Activated T-helper 9 cell treated with anti-CD3 and anti-CD28 coated beads, Interleukin-2, amount 50 U/mL, for 16 hours (primary cell): ENCODE measurements around the gene QKI.
"Not testable (repeated sequence)": the region's sequence is repeated elsewhere in the genome, so short reads cannot be mapped to it uniquely, and the experiment has no call there.

Source experiments
- DNase-seq: peaks from one replicate; pipeline ENCODE4 v3.0.0-alpha.2; 2020; ENCODE audit warnings: low read depth

The QKI gene

DNA sequence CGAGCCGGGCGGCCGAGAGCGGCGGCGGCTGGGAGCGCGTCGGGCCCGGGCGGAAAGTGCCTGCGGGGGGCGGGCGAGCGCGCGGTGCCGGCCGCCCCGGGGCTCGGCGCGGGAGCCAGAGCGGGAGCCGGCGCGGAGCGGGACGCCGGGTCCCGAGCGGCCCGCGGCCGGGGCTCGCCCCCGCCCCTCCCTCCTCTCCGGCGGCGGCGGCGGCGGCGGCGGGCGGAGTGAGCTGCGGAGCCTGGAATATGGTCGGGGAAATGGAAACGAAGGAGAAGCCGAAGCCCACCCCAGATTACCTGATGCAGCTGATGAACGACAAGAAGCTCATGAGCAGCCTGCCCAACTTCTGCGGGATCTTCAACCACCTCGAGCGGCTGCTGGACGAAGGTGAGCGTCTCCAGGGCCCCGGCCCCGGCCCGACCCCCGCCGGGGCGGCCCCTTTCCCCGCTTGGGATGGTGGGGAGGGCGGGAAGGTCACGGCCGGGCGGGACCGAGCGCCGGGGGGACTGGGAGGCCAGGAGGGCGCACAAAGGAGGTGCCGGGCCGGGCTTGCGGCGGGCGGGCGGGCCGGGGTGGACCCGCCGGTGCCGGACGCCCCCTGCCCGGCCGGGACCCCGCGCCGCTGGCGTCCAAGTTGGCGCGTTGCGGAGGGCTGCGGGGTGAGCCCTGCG is 565 bp downstream of the QKI start:
- no peak for DNase-seq

DNA sequence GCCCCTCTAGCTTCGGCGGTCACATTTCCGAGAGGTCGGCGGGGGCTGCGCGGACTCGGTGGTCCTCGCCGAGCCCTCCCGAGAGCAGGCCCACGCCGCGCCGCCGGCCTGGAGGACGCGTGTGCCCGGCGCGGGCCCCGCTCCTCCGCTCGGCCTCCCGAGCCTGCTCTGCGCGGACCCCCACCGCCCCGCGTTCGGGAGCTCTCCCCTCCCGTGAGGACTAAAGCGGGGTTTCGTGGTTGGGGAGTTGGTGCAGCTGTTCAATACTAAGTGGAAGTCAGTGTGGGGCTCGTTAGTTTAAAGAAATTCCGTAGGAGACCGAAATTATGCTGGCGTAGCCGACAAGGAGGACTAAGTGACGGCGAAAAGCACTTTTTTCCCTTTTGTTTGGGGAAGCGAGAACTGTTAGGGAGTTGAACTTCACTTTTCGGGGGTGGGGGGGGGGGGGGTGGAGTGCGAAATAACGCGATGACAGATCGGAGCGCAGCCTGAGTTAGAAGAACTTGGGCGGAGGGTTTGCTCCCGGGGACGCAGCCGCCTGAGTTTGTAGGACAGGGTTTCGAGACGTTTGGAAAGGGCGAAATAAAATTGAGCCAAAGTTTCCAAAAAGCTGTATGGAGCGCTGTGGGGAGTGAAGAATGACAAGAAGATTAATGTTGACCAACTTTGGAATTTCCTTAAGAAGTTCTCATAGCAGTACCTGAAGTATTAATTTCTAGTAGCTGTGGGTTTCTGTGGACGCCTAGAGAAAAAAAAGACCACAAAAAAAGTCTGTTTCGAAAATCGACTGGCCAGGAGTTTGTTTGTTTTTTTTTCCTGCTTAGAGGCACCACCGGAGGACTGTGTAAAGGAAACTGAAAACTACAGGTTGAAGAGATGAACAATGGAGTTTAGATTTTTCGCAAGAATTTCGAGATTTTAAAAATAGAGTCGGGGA is 1.4 kb downstream of the QKI start:
- DNase-seq = peak; percentile 20

DNA sequence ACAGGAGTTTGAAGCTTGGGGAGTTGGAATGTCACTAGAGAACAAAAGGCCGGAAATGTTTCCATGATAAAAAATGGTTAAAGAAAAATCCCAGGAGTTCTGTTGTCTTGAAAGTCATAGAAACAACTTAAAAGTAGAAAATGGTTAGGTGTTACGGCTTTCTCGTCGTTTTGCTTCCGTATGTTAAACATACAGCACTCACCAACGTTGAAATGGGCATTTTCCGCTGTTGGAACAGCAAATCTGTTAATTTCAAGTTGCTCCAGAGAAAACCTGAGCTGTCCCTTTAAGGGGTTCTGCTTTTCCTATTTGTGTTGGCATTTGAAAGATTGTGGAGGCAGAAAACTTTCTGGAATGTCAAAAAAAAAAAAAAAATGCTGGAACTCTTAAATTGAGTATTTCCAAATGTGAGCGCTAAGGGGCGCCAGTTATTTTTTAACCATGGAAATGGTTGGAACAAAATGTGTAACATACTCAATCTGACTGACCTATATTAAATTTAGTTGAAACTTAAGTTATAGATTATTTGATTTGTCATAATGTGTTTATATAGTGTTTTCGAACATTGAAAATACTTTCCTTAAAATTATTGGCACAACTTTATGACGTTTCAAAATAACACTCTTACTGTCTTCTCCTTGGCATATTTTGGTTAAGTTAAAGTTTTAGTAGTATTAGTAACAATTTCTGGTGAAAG is 2.2 kb downstream of the QKI start:
- DNase-seq = no peak

DNA sequence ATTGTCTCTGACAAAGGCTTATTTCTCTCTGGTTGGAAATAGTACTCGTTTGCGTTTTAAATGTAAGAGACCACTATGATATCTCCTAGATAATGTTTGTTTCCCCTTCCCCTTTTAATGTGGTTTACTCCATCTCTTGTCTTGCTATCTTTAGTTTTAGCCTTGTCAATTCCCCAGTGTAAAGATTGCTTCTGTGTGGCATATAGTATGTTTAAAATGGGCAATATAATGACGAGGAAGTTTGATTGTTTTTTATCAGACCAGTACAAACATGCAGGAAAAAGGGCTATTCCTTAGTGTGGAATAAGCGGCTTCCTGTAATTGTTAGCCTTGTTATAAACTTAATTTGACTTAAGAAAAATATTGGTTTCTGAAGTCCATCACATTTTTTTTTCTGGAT is 3.1 kb downstream of the QKI start:
- no peak for DNase-seq

DNA sequence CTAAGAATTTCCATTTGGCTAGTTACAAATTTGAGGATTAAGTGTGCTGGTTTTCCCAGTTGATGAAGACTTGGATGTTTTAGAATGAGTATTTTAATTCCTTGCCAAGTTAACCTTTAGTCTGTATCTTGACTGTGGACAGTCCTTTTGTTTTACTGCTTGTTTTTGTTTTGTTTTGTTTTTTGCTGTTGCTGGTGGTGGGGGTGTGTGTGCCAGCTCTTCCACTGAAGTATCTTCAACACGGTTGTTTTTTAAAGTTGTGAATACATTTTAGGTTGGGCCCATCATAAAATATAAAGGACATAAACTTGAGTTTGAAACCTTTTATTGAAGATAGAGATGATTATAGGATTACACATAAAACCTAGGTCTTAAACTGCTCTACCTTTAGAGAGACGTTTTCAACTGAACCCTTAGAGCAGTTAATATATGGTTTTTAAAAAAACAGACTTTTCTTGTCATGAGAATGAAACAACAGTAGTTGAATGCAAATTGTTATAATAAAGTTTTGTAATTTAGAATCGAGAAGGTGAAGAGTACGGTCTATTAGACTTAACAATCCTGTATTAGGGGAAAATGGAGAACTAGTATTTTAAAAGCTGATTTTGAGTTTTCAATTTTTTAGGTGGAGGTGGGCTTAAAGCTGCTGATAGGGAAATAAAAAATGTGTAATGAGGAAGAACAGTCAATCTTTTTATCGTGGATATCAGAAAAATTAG is 4.0 kb downstream of the QKI start:
- DNase-seq = no peak

- no peak for DNase-seq
Measured at GRCh38 chr6:163419413-163420288, 5.1 kb downstream of the QKI start.

GRCh38 chr6:163420289-163420614 is 5.7 kb downstream of the QKI start:
- DNase-seq = no peak

GRCh38 chr6:163422550-163422949 is 8.0 kb downstream of the QKI start:
- no peak for DNase-seq

GRCh38 chr6:163423696-163424095 is 9.2 kb downstream of the QKI start:
- DNase-seq = no peak

DNA sequence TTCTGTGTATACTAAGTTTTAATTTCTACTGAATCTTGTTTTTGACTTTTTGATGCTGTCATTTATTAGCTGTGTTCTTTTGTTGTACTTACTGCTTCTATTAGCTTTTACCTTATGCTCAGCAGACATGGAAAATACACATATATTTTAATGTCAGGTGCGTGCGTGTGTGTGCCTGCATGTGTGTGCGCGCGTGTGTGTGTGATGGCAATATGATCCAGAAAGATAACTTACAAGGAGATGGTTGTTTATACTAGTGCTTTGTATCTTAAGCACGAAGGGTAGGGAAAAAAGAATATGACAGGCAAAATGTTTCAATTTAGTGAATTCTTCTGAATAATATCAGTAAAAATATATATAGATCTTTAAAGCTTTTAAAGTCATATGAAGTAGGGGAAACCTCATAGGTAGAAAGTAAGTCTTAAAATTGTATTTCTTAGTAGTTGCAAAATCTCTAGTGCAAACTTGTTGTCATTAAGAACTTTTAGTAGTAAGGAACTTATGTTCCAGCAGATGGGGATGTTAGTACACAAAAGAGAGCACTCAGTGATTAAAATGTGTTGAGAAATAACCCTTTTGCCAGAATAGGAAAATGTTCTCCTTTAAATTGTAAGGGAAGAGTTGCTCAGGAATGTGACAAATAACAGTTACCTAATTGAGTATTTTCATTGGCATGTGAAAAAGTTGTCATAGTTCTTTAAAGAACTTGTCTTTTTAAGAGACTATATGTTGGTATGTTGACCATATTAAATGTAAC is 13.2 kb downstream of the QKI start:
- DNase-seq = no peak

- no peak for DNase-seq
Measured at GRCh38 chr6:163428373-163428772, 13.9 kb downstream of the QKI start.

- DNase-seq = no peak
Measured at GRCh38 chr6:163429858-163430448, 15.4 kb downstream of the QKI start.

GRCh38 chr6:163432300-163432699 is 17.8 kb downstream of the QKI start:
- no peak for DNase-seq

- not testable (repeated sequence) for DNase-seq
Measured at GRCh38 chr6:163433486-163433885, 19.0 kb downstream of the QKI start.

DNA sequence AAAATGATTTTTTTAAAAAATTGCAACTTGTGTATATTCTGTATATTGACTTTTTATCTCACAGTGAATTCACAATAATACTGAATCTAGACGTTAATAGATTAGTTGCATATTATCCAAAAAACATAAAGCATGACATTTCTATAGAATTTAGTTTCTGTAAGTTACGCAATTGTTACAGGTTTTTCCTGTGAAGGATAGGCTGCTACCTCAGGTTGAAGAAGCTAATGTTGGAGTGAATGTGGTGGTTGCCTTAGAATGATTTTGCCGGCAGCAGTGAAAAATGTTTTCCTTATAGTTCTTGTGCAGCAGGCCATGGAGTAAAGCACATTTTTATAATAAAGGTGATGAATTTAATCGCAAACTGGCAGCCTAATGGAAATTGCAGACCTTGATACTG is 20.5 kb downstream of the QKI start:
- DNase-seq = no peak

- DNase-seq = no peak
Measured at GRCh38 chr6:163436843-163437242, 22.3 kb downstream of the QKI start.

DNA sequence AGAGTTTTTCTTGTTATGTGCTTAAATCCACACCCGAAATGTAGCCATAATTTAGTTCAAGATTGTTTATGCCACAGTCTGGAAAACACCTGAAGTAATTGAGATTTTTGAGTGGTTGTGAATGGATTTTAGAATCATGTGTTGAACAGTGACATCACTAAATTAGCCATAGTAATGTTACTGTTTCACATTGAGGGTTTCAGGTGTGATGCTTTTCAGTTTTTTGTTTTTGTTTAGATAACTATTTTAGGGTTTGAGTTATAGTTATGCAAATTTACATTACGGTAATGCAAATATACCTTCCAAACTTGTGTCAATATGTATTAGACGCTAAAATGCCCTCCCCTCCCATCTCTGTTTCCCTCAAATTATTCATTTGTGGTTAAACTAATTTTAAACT is 22.9 kb downstream of the QKI start:
- DNase-seq = no peak

DNA sequence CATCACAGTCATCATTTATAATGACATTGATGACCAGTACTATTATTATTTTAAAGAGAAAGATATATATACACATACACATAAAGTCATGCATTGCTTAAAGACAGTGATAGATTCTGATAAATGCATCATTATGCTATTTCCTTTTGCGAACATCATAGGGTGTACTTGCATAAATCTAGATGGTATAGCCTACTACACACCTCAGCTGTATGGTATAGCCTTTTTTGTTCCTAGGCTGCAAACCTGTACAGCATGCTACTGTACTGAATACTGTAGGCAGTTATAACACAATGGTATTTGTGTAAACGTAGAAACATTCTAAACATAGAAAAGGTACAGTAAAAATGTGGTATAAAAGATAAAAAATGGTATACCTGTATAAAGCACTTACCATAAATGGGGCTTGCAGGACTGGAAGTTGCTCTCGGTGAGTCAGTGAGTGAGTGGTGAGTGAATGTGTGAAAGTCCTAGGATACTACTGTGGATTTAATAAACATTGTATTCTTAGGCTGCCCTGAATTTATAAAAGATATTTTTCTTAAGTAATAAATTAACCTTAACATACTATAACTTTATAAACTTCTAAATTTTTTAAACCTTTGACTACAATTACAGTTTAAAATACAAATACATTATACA is 23.9 kb downstream of the QKI start:
- DNase-seq = no peak

DNA sequence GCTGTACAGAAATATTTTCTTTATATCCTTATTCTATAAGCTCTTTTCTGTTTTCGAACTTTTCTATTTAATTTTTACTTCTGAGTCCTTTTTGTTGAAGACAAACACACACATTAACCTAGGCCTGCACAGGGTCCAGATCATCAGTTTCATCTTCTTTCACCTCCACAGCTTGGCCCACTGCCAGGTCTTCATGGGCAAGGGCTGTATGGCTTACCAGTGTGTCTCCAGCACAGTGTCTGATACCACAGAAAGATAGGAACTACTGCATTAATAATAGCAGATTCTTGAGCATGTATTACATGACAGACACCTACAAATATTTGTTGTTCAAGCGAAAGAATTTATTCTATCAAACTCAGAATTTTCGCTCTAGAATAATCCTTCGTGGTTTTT is 24.4 kb downstream of the QKI start:
- peak; percentile 4 for DNase-seq

DNA sequence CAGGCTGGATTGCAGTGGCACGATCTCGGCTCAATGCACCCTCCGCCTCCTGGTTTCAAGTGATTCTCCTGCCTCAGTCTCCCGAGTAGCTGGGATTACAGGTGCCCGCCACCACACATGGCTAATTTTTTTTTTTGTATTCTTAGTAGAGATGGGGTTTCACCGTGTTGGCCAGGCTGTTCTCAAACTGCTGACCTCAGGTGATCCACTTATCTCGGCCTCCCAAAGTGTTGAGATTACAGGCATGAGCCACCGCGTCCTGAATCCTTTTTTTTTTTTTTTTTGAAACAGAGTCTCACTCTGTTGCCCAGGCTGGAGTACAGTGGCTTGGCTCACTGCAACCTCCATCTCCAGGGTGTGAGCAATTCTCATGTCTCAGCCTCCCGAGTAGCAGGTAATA is 24.9 kb downstream of the QKI start:
- not testable (repeated sequence) for DNase-seq
